22Rv1 (cell line): ENCODE data around the gene SLC17A3.

Experiments used
- CTCF ChIP-seq: fragments of 450-650 bp; IDR thresholded peaks from 2 replicates; pipeline ENCODE4 v1.5.1; 2017; ENCODE audit warnings: mild to moderate bottlenecking
- ZFX ChIP-seq: fragments of 450-650 bp; IDR thresholded peaks from 2 replicates; pipeline ENCODE4 v1.6.1; 2017; ENCODE audit warnings: antibody characterized with exemption, borderline replicate concordance

GRCh38 chr6:25851961-25852360 is 22.1 kb downstream of the SLC17A3 start:
- TF ChIP-seq CTCF, result no peak
- TF ChIP-seq ZFX, result no peak
